ENCODE data around the gene UTP25.

DNA sequence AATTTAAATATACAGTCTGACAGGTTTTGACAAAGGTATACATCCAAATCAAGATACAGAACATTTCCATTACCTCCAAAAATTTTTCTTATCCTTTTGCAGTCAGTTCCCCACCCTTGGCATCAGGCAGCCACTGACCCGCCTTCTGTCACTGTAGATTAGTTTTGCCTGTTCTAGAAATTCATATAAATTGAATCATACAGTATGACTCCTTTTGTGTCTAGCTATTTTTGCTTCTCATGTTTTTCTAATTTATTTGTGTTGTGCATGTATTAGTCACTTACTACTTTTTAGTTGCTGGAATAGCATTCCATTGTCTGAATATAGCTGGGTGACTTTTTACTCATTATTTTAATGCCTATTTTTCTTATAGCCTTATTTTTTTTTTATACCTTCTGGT, 3.8 kb downstream of the UTP25 start:
- TF ChIP-seq POLR2A (IDR thresholded peaks at IDR 0.05; ENCODE audit: low read length) (no peak), GATA1 (IDR thresholded peaks at IDR 0.05; ENCODE audit: low read depth, low read length) (no peak)
